GM06990 (cell line): Measurements from ENCODE around the gene RIC1.
"Not testable (repeated sequence)": the region's sequence is repeated elsewhere in the genome, so short reads cannot be mapped to it uniquely, and the experiment has no call there.

Source experiments
- DNase-seq: peaks from one replicate; pipeline ENCODE4 v3.0.0-alpha.2; 2011; ENCODE audit not compliant: insufficient read length; ENCODE audit errors: extremely low read depth
- H3K27me3 ChIP-seq: replicated peaks from 2 replicates; pipeline ENCODE4 v1.6.0; 2011; ENCODE audit warnings: low read length; ENCODE audit not compliant: control insufficient read depth, insufficient read depth
- H3K36me3 ChIP-seq: 2 replicates; pipeline ENCODE4 v1.5.1; 2011; ENCODE audit warnings: low read length; ENCODE audit not compliant: control insufficient read depth, insufficient read depth
- H3K4me3 ChIP-seq: replicated peaks from 2 replicates; pipeline ENCODE4 v1.5.1; 2011; ENCODE audit warnings: low read depth, mild to moderate bottlenecking, control low read depth, low read length
- TF ChIP-seq, protein P1 (sequence below): IDR thresholded peaks from 2 replicates; pipeline ENCODE4 v1.5.1; 2011; ENCODE audit warnings: low read length, control low read depth, mild to moderate bottlenecking, inconsistent platforms; ENCODE audit not compliant: insufficient read depth, poor library complexity, severe bottlenecking

Gene RIC1

DNA sequence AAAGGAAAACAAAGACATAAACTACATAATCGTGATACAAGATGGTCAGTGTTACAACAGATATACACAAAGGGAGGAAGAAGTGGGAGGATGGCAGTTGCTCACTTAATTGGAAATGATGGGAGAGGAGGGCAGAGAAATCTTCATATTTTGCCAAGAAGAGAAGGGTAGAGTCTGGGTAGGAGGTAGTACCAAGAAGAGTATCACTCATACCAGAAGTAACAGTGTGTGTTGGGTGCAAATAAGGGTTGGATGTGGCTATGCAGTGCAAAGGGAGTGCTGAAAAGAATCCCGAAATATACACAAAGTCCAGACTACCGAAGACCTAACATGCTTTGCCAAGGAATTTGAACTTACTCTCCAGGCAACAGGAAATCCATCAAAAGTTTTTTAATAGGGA, 163.0 kb downstream of the RIC1 start:
- no peak overlapping the region for H3K4me3 ChIP-seq
- peaks cover 2% of the 10 kb centered on the region for H3K36me3 ChIP-seq
- H3K27me3 ChIP-seq = no peaks in the 10 kb centered on the region
- TF ChIP-seq, protein P1, sequence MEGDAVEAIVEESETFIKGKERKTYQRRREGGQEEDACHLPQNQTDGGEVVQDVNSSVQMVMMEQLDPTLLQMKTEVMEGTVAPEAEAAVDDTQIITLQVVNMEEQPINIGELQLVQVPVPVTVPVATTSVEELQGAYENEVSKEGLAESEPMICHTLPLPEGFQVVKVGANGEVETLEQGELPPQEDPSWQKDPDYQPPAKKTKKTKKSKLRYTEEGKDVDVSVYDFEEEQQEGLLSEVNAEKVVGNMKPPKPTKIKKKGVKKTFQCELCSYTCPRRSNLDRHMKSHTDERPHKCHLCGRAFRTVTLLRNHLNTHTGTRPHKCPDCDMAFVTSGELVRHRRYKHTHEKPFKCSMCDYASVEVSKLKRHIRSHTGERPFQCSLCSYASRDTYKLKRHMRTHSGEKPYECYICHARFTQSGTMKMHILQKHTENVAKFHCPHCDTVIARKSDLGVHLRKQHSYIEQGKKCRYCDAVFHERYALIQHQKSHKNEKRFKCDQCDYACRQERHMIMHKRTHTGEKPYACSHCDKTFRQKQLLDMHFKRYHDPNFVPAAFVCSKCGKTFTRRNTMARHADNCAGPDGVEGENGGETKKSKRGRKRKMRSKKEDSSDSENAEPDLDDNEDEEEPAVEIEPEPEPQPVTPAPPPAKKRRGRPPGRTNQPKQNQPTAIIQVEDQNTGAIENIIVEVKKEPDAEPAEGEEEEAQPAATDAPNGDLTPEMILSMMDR = no peak
- DNase-seq = no peak

DNA sequence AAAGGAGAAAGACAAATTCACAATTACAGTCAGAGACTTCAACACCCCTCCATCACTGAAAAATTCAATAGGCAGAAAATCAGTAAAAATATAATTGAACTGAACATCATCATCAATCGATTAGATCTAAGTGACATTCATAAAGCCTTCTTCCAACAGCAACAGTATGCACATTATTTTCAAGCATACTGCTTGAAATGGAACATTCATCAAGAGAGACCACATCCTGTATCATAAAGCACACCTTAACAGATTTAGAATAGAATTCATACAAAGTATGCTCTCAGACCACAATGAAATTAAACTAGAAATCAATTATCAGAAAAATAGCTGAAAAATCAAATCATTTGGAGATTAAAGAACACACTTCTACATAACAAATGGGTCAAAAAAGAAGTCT, 164.9 kb downstream of the RIC1 start:
- H3K27me3 ChIP-seq = no peaks in the 10 kb centered on the region
- H3K36me3 ChIP-seq = no peaks in the 10 kb centered on the region; the same call in 1 of the 2 replicates
- no peak overlapping the region for H3K4me3 ChIP-seq
- TF ChIP-seq, protein P1 = no peak
- DNase-seq = no peak

DNA sequence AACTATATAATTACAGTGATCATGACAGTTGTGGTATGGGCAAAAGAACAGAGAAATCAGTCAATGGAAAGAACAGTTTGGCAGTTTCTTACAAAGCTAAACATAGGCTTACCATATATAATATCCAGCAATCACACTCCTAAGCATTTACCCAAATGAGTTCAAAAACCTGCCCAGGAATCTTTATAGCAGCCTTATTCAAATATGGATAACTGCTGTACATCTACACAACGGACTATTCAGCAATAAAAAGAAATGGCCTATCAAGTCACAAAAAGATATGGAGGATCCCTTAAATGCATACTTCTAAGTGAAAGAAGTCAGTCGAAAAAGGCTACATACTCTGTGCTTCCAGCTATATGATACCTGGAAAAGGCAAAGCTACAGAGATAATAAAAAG, 167.4 kb downstream of the RIC1 start:
- H3K27me3 ChIP-seq = no peaks in the 10 kb centered on the region
- TF ChIP-seq, protein P1 = no peak
- H3K4me3 ChIP-seq = no peak overlapping the region
- no peaks in the 10 kb centered on the region for H3K36me3 ChIP-seq
- no peak for DNase-seq

DNA sequence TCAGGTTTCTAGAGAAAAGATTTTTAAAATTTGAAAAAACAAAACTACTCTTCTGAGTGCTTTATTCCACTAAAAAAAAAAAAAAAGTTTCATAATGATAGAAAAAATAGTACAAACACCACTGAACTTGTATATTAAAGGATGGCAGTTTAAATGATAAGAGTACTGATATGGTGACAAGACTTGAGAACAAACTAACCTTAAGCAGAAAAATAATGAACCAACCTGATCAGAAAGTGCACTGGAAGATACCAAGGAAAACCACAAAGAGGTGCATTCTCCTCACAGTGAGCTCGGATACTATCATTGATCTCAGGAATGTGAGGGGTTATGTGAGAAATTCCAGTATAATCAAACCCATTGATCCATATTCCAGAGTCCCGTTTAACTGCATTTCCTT, 169.7 kb downstream of the RIC1 start:
- no peaks in the 10 kb centered on the region; the same call in 1 of the 2 replicates for H3K36me3 ChIP-seq
- no peaks in the 10 kb centered on the region for H3K27me3 ChIP-seq
- TF ChIP-seq, protein P1 = no peak
- DNase-seq = no peak
- H3K4me3 ChIP-seq = no peak overlapping the region

DNA sequence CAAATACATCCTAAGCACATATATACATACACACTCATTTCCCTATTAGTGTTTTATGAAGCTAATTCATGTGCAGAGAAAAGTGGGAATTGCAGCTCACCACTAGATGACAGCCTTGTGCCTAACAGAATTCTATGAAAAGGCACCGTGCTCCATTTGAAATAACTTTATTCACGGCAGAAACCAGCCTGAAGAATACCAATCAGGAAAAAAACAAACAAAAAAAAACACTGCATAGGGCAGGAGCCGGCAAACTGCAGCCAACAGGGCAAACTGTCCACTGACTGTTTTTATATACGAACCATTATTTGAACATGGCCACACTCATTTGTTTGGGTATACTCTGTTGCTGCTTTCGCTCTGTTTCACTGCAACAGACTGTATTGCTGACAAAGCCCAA, 170.4 kb downstream of the RIC1 start:
- no peak for DNase-seq

DNA sequence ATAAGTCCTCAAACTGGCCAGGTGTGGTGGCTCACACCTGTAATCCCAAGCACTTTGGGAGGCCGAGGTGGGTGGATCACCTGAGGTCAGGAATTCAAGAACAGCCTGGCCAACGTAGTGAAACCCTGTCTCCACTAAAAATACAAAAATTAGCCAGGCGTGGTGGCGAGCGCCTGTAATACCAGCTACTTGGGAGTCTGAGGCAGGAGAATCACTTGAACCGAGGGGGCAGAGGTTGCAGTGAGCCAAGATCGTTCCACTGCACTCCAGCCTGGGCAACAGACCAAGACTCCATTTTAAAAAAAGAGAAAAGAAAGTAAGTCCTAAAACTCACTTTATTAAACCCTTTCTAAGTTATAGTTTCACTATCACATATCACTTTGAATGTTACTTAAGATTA, 171.5 kb downstream of the RIC1 start:
- H3K4me3 ChIP-seq, H3K27me3 ChIP-seq, H3K36me3 ChIP-seq, DNase-seq: not testable (repeated sequence)

More for the DNA sequence above, 170.4 kb downstream of the RIC1 start:
- no peaks in the 10 kb centered on the region for H3K27me3 ChIP-seq
- H3K36me3 ChIP-seq = no peaks in the 10 kb centered on the region; the same call in 1 of the 2 replicates
- no peak overlapping the region for H3K4me3 ChIP-seq
- TF ChIP-seq, protein P1 = peak; percentile 55
